Epithelial cell of proximal tubule (primary cell): ENCODE data around the gene HUS1B. TPM values are rescaled to one million over a fixed set of nuclear protein-coding genes. Genes with fewer than 3 reads are reported as not detected.

Source experiments
- DNase-seq: peaks from one replicate; pipeline ENCODE4 v3.0.0-alpha.2; 2011; ENCODE audit warnings: low read depth
- H3K4me3 ChIP-seq: 2 replicates; pipeline ENCODE4 v1.5.1; 2011; ENCODE audit warnings: low read depth, mild to moderate bottlenecking, low read length
- total RNA-seq: library from RNA; depleted of rRNA; stranded (reverse); fragments of >200 nt; gene quantifications from 2 replicates; pipeline ENCODE4 v1.2.3, GENCODE V29; 2015
- TF ChIP-seq, protein P1 (sequence below): conservative IDR thresholded peaks from 2 replicates; pipeline ENCODE4 v1.5.1; 2012; ENCODE audit warnings: low read depth, mild to moderate bottlenecking, low read length

Gene HUS1B
- total RNA-seq = 0.22 TPM in 1 of 2 replicates, not detected in the other

DNA sequence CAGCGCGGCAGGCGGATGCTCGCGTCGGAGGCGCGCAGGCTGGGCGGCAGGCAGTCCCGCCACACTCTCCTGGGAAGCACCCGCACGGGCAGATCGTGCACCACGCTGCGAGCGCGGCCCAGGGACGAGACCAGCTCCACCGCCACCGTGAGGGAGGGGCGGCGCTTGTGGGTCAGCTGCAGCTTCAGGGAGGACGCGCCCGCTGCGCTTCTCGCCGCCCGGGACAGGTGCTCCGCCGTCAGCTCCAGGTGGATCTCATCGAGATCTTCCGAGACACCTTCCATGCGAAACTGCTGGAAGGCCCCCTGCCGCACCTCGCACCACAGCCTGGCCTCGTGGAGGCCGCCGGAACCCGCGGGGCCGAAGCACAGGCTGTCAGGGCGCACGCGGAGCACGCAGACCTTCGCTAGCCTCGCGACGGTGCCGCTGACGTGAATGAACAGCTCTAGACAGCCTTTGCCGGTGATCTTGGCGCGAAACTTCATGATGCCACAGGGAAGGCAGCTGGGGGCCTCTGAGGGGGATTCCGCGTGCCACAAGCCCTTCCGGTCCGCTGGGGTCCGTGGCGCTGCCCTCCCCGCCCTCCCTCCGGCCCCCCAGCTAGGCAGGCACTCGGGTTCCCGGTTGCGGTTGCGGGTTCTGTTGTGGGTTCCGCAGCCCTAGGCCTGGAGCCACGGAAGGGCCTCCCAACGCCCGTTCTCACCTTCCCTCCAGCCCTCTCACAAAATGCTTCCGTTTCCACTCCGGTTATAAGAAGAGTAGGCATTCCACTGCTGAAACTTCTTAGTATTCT lies at the start of gene HUS1B:
TSS of gene HUS1B (minus strand) at position 641 of the 793 bp plus-strand sequence. CDS start at position 485, 156 bp downstream.
- TF ChIP-seq, protein P1, sequence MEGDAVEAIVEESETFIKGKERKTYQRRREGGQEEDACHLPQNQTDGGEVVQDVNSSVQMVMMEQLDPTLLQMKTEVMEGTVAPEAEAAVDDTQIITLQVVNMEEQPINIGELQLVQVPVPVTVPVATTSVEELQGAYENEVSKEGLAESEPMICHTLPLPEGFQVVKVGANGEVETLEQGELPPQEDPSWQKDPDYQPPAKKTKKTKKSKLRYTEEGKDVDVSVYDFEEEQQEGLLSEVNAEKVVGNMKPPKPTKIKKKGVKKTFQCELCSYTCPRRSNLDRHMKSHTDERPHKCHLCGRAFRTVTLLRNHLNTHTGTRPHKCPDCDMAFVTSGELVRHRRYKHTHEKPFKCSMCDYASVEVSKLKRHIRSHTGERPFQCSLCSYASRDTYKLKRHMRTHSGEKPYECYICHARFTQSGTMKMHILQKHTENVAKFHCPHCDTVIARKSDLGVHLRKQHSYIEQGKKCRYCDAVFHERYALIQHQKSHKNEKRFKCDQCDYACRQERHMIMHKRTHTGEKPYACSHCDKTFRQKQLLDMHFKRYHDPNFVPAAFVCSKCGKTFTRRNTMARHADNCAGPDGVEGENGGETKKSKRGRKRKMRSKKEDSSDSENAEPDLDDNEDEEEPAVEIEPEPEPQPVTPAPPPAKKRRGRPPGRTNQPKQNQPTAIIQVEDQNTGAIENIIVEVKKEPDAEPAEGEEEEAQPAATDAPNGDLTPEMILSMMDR = no peak
- H3K4me3 ChIP-seq = no peak within 1 kb of the TSS
- no peak for DNase-seq

DNA sequence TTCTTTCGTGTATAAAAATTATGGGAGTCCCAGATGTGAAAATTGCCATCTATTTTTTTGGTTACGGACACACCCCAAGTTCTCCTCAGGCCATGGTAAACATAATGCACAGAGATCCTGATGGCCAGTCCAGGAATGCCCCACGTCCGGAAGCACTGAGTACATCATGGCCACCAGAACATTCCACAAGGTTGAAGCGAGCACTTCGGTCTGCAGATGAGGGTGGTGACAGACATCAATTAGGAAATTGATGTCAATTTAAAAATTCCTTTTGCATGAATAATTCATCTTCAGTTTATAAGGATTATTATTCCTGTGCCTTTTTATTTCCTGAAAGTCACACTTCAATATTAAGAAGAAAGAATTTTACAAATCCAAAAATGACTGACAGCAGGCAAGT lies 49.2 kb upstream of the HUS1B start:
- TF ChIP-seq, protein P1 = no peak
- DNase-seq = no peak
- no peak overlapping the region for H3K4me3 ChIP-seq

DNA sequence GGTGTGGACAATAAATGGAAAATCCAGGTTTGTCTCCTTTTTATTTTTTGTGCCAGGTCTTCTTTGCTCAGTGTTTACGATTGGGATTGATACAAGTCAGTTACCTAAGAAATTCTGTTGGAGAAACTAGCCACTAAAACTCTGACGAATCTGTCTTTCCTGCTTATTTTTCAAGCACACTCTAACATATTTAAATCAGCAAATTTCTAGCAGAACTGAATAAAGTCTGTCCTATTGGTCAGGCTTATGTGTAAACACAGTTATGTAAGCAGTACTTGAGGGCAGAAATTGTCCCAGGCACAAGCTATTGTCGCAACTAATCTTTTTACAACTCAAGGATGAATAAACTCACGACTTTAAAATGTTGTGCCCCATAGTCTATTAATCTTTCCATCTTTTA lies 48.1 kb upstream of the HUS1B start:
- DNase-seq = no peak
- no peak overlapping the region for H3K4me3 ChIP-seq
- TF ChIP-seq, protein P1 = no peak

DNA sequence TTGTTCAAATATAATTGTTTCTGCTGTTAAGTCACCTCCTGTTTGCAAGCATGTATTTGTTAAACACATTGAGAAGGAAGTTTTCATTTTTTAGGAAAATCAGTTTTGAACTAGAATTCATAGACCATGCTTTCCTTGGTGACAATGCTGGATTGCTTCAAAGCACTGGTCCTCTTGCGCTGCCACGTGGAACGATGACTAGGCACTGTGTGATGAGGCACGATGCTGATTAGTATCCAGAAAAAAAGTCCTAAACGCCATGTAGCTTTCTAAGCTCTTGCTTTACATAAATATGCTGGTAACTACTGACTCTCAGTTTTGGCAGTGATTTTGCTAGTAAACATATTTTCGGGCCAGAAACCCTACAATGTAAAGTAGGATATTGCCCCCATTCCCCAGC lies 47.1 kb upstream of the HUS1B start:
- TF ChIP-seq, protein P1 = no peak
- no peak overlapping the region for H3K4me3 ChIP-seq
- no peak for DNase-seq

DNA sequence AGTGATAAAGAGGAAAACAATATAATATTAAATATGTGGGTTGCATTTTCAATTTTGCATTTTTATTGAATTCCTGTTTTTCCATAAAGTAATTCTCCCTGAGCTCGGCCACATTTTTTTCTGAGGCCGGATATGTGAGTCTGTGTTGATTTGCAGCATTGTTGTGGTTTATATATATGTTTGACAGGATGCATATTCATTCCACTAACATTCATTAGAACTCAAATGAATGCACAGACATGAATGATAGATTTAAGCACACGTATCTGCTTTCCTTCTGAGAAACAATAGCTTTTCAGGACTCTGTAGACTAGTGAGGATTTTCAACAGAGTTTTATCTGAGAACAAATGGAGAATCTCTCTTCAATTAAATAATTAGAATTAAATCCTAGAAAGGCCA lies 46.7 kb upstream of the HUS1B start:
- DNase-seq = no peak
- TF ChIP-seq, protein P1 = no peak
- no peak overlapping the region for H3K4me3 ChIP-seq

DNA sequence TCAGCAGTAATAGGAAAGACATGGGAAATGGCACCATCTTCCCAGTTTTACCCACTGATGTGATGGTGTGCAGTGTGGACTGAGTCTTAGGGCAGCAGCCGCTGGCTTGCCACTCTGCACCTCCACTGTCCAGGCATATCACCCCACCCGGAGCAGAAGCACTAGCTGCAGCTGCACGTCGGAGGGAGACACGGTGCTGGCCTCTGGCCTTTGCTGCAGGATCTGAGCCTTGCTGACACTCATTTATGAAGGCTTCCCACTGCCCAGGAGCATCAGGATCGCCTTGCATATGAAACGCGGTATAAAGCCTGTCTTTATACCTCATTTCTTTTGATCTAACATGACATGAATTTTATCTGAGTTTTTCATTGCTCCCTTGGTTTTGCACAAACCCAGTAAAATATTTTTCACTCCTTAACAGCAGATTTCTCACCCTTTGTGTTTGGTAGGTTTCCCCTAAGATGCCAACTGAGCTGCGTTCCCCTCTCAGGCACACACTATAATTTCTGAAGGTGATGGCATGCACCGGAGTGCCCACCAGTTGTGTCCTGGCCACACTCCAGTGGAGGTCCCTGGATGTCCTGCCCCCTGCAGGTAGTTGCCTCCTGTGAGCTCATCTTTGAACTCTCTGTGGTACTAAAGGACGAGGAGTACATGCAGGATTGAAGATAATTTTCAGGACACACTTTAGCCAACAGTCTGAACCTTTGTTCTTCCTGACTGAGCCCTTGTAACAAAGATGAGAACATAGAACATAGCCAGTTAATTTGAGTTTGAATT lies 45.0 kb upstream of the HUS1B start:
- TF ChIP-seq, protein P1 = peak; percentile 45
- no peak overlapping the region for H3K4me3 ChIP-seq
- DNase-seq = no peak

DNA sequence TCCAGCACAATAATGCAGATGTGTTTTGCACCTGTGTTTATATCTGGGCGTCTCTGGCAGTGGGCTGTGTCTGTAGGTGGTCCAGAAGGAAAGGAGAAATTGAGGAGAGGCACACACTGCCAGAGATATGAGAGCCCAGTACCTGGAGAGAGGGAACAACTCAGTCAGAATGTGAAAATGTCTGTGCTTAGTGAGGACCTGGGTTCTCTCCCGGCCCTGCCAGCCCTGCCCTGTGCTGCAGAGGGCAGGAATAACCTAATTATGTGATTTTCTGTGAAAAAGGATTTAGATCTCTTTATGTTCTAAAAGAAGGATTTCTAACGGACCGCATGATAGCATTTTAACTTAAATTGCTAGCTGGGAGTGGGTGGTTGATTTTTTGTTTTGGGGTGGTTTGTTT lies 44.3 kb upstream of the HUS1B start:
- TF ChIP-seq, protein P1 = no peak
- DNase-seq = no peak
- no peak overlapping the region for H3K4me3 ChIP-seq
